Measurements from ENCODE around the gene PPP1R27.

The PPP1R27 gene

GRCh38 chr17:81834831-81835267 is at the start of gene PPP1R27:
Gene PPP1R27 (minus strand): TSS chr17:81835050. CDS start chr17:81834953, 97 bp downstream.
- DNase-seq: no peak

GRCh38 chr17:81884520-81884919 is 49.7 kb upstream of the PPP1R27 start:
- DNase-seq: no peak

GRCh38 chr17:81879121-81879520 is 44.3 kb upstream of the PPP1R27 start:
- DNase-seq: no peak

GRCh38 chr17:81878294-81878693 is 43.4 kb upstream of the PPP1R27 start:
- no peak for DNase-seq

- DNase-seq: no peak
Measured at GRCh38 chr17:81877569-81877968, 42.7 kb upstream of the PPP1R27 start.

- DNase-seq: peak; percentile 98
Measured at GRCh38 chr17:81871387-81872230, 36.8 kb upstream of the PPP1R27 start.

- no peak for DNase-seq
Measured at GRCh38 chr17:81870981-81871386, 36.1 kb upstream of the PPP1R27 start, which contains the start of gene ARHGDIA. Gene ARHGDIA (minus strand): TSS chr17:81871337. CDS start chr17:81869930, 1,407 bp downstream.

GRCh38 chr17:81870131-81870980 is 35.5 kb upstream of the PPP1R27 start:
- peak; percentile 59 for DNase-seq

GRCh38 chr17:81869221-81870130 is 34.6 kb upstream of the PPP1R27 start:
- DNase-seq: peak; percentile 53

- no peak for DNase-seq
Measured at GRCh38 chr17:81868674-81869220, 33.9 kb upstream of the PPP1R27 start.

GRCh38 chr17:81867991-81868673 is 33.3 kb upstream of the PPP1R27 start:
- DNase-seq: no peak

GRCh38 chr17:81867170-81867990 is 32.5 kb upstream of the PPP1R27 start:
- peak; percentile 53 for DNase-seq

- DNase-seq: peak; percentile 29
Measured at GRCh38 chr17:81866440-81867169, 31.8 kb upstream of the PPP1R27 start.

- no peak for DNase-seq
Measured at GRCh38 chr17:81865733-81866439, 31.0 kb upstream of the PPP1R27 start.

- DNase-seq: no peak
Measured at GRCh38 chr17:81865358-81865732, 30.5 kb upstream of the PPP1R27 start.

- DNase-seq: no peak
Measured at GRCh38 chr17:81863833-81864768, 29.3 kb upstream of the PPP1R27 start.

- DNase-seq: no peak
Measured at GRCh38 chr17:81863123-81863675, 28.3 kb upstream of the PPP1R27 start.

All from activated CD4-positive, alpha-beta T cell treated with anti-CD3 and anti-CD28 coated beads, Interleukin-10, Interleukin-2, amounts not matched to agents 100 ng/mL and 50 ng/mL, durations not matched to agents 16 hours and 8 hours (primary cell).